D341Med (cell line): ENCODE results near the gene COPS6.
"Not testable (repeated sequence)": the region's sequence is repeated elsewhere in the genome, so short reads cannot be mapped to it uniquely, and the experiment has no call there.

Source experiments
- DNase-seq: peaks from one replicate; pipeline ENCODE4 v3.0.0; 2012; ENCODE audit warnings: low spot score

Gene COPS6

DNA sequence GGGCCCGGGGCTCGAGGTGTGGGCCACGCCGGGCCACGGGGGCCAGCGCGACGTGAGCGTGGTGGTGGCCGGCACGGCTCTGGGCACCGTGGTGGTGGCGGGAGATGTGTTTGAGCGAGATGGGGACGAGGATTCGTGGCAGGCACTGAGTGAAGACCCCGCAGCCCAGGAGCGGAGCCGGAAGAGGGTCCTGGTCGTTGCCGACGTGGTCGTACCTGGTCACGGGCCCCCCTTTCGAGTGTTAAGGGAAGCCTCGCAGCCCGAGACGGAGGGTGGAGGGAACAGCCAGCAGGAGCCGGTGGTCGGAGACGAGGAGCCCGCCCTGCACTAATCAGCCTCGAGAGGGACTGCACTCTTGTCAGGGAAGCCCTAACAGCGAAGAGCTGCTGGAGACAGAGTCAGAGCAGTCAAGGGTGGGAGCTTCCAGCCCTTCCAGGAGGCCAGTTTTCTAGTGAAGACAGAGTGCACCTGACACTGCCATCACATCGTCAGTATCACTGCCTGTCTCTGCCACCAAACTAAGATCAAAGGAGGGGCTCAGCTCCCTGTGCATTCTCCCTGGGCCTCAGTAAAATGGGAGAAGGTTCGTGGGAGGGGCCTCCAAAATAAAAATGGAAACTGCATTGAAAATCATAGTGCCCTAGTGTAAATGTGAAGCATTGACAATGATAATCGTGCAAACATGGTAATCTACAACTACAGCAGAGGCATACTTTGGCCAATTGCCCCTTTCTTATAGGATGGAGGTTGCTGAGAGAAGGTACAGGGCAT is 39.3 kb downstream of the COPS6 start:
- no peak for DNase-seq

DNA sequence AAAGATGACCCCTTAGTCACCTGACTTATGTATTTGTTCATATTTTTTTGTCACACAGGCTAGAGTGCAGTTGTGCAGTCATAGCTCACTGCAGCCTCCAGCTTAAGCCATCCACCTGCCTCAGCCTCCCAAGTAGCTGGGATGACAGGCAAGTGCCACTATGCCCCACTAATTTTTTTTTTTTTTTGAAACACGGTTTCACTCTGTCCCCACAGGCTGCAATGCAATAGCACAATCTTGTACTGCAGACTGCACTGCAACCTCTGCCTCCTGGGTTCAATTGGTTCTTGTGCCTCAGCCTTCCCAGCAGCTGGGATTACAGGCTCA is 39.8 kb downstream of the COPS6 start:
- no peak for DNase-seq

DNA sequence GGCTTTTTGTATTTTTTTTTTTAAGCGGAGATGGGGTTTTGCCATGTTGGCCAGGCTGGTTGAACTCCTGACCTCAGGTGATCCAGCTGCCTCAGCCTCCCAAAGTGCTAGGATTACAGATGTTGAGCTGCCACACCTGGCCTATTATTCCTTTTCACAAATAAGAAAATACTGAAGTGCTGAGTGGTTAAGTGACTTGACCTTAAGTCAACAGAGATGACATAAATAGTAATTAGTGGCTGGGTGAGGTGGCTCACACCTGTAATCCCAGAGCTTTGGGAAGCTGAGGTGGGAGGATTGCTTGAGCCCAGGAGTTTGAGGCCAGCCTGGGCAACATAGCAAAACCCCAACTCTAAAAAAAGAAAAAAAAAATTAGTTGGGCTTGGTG is 41.4 kb downstream of the COPS6 start:
- DNase-seq, result not testable (repeated sequence)

DNA sequence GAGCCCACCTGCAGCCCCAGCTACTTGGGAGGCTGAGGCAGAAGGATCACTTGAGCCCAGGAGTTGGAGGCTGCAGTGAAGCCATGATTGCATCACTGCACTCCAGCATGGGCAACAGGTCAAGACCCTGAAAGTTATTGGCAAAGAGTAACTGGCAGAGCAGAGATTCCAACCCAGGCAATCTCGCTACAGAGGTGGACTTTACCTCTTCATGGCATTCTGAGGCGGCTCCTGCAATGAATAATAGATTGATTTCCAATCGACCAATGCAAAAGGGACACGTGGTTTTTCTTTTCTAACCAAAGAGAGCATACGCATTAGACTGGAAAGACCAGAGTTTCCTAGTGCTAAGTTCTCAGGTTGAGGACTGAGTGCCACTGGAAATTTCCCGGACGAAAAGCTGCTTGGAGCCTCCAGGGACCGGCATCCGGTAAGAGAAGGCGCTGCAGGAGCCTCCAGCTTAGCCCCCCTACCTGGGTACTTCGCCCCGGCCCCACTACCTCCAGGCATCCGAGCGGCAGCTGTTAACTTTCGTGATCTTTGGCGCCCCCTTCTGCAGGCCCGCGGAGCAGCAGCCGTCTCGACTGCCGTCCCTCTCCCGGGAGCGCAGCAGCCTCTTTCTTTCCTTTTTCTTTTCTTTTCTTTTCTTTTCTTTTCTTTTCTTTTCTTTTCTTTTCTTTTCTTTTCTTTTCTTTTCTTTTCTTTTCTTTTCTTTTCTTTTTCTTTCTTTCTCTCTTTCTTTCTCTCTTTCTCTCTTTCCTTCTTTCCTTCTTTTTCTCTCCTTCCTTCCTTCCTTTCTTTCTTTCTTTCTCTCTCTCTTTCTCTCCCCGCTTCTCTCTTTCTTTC is 42.1 kb downstream of the COPS6 start:
- DNase-seq, result peak; percentile 87

DNA sequence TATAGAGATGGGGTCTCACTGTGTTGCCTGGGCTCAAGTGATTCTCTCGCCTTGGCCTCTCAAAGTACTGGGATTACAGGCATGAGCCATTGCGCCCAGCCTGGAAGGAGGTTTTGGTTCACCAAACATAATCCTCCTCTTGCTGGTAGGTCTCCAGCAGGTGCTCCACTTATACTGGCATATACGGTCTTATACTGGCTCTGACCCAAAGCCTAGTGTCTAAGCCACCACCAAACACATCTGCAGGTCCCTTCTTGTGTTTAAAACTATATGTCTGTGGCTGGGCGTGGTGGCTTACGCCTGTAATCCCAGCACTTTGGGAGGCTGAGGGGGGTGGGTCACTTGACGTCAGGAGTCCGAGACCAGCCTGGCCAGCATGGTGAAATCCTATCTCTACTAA is 43.4 kb downstream of the COPS6 start:
- no peak for DNase-seq

DNA sequence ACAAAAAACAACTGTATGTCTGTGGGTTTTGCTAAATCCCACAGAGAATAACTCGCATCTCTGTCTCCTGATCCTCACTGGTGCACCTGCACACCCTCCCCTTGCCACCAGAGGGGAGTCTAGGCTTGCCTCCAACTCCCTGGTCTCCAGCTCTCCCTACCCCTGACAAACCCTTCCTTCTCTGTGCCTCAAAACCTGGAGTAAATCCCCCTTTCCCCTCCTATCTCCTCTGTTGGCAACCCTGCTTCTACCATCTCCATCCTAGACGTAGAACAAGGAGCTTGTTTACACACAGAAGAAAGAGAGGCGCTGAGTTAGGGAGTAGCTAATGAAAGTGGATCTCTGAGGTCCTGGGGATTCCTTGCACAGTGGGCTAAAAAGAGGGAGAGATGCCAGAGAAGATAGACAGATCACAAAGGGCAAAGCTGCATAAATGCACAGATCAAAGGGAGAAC is 44.0 kb downstream of the COPS6 start:
- DNase-seq, result peak; percentile 86

DNA sequence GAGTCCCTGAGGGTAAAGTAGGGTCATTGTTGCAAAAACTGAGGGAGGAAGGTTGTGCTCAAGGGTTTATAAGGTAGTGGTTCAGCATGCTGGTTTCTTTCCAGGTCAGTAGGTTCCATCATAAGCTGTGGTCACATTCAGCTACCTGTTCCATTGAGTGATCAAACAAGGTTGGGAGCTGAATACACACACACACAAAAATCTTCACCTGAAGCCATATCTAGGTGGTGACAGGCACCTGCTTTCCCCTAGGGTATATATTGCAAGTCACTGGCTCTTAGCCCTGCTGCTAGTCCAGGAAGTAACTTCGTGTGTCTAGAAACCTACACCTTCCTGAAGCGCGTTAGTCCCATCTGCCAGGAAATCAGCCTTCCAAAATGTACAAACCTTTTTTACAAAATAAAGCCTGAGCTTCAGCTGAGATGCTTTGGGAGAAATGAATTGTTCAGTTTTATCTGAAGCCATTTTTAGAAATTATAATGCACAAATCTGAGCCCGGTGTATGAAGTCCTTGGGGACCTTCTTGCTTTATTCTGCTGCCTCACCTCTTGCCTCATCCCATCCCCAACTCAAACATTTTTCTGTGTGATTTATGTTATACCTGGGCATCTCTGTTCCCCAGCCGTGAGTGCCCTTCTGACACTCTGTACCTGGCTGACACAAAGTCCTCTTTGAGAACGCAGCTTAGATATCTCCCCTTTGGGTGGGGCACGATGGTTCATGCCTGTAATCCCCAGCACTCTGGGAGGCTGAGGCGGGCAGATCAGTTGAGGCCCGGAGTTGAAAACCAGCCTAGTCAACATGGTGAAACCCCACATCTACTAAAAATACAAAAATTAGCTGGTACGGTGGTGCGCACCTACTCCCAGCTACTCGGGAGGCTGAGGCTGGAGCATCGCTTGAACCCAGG is 49.3 kb downstream of the COPS6 start:
- no peak for DNase-seq

DNA sequence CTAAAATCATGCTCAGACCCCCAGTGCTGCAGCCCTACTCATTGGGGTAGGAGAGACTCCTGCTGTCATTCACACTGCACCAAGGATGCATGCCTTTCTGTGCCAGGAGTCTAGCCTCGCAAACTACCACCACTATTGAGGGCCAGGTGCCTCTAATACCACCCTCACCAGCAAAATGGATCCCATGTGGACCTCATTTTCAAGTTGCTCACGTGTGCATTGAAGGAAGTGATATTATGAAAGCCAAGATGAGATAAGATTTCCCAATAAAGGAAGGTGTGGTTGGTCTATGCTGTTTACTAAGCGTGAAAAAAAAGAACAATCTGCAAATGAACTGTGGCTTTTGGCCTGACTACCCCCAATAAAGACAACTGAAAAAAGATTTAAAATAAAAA is 52.8 kb downstream of the COPS6 start:
- no peak for DNase-seq
